Adrenal gland (tissue), 5 donors: ENCODE results near the gene PTPRC.

Experiments used
- CTCF ChIP-seq, 6 experiments: fragments of 450-650 bp in 4 of 6; fragments of 200-600 bp in 2 of 6; sonication (generic) in 1 of 6; IDR thresholded peaks; 1 replicate in 5 of 6; 2 replicates in 1 of 6; pipeline versions ENCODE4 v1.5.1 to v1.8.0; 2016 to 2021; ENCODE audit warnings: antibody characterized with exemption in 6 of 6, mild to moderate bottlenecking in 2 of 6, moderate library complexity in 1 of 6
- POLR2A ChIP-seq, 2 donors: fragments of 450-650 bp; IDR thresholded peaks; one replicate each; pipeline ENCODE4 v1.6.1; 2017; ENCODE audit warnings: antibody characterized with exemption in 2 of 2, mild to moderate bottlenecking in 2 of 2, moderate library complexity in 1 of 2
- donor health status: DM: no; HTN: no; CAD: no.

GRCh38 chr1:198794498-198794897, 155.7 kb downstream of the PTPRC start:
- TF ChIP-seq CTCF (IDR thresholded peaks at IDR 0.05) = no peak
- no peak for TF ChIP-seq POLR2A (IDR thresholded peaks at IDR 0.05)
